Hematopoietic multipotent progenitor cell treated with erythropoietin and hydrocortisone succinate and interleukin-3 and kit ligand, for 17 days (in vitro differentiated cells): ENCODE results near the gene ACTN1.

ENCODE experiments used
- DNase-seq: peaks from one replicate; pipeline ENCODE4 v3.0.0-alpha.2; 2015; ENCODE audit warnings: low spot score

Gene ACTN1

GRCh38 chr14:68969278-68970033 lies 9.6 kb downstream of the ACTN1 start:
- no peak for DNase-seq

DNA sequence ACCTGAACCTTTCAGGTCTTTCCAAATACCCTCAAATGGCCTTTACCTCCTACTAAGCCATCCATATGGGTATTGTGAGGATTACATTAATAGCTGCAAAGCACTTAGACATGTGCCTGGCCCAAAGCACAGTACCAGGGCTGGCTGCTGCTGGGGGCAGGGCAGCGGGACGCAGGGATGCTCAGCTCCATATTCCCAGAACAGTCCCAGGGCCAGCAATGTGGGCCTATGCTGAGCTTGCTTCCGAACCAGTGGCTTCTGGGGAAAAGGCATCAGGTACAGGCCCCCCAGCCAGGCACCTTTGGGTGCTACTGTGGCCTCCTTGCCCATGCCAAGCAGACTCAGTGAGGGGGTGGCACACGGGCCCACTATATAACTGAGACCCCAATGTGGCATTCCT lies 10.4 kb downstream of the ACTN1 start:
- DNase-seq = no peak

DNA sequence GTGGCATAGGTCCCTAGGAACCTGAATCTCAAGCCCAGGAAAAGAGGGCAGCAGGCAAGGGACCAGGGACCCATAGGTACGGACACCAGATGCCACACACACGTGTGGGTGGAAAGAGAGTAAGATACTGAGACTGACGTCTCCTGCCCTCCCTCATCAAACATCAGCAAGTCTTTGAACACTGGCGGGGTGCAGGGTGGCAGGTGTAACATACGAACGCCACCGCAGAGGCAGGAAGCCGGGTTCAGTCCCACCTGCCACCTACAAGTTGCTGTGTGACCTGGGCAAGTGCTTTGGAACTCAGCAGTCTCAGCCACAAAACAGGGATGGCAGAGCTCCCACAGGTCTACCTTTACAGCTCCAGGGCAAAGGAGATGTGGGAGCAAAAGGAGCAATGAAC lies 11.1 kb downstream of the ACTN1 start:
- no peak for DNase-seq

DNA sequence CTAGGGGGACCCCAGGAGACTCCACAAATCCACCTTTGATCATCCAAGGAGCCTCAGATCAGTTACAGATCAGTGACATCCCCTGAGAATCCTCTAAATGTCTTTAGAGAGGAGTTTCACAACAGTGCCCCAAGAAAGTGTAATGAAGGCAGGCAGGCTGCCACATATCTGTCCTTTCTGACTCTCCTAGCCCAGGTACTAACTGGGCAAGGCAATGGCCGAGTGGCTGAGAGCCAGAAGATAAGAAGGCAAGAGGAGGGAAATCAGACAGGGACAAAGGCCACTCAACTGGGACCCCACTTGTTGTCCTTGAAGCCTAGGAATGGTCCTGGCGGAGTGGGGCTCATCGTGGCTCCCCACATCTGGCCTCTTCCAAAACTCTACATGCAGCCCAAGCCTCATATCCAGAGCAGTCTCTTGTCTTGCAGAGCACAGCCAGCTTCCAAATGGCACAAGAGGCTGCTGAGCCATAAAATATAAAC lies 11.6 kb downstream of the ACTN1 start:
- DNase-seq = no peak

DNA sequence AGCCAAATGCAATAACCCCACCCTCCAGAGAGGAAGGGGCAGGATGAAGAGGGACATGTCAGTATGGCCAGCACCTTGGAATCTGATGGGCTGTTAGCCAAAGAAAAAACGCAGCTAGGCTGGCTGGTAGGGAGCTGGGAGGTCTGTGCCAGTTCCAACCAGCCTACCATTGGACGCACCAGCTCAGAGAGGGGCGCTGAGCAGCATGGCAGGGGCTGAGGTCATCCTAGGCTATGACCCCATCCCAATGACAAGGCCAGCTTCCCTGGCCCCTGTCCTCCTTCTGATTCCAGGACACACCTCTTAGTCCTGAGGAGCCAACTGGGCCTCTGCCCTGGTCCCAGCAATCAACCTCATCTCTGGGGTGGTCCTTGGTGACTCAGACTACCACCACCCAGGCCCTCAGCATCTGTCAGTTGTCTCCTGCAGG lies 12.2 kb downstream of the ACTN1 start:
- no peak for DNase-seq

DNA sequence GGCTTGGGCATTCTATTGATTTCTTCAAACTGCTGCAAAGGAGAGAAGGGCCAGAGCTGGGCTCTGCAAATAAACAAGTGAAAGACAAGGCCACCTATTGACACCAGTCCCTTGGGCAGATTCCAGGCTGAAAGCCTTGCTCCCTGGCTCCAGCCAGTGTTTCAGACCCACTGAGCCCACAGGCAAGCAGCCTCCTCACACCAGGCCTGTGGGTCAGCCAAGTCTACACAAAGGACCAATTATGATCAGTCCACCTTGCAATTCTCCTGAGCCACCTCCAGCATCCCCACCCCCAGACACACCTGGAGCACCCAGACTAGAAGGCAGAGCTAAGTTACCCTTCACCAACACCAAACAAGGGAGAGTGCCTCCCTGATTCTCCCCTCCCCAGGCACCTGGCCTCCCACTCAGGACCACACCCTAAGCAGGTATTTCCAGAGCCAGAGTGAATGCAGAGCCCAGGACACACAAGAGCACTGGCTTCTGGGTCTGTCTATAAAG lies 13.8 kb downstream of the ACTN1 start:
- no peak for DNase-seq

GRCh38 chr14:68964300-68965093 lies 14.6 kb downstream of the ACTN1 start:
- DNase-seq = no peak

GRCh38 chr14:68962681-68963080 lies 16.4 kb downstream of the ACTN1 start:
- no peak for DNase-seq

DNA sequence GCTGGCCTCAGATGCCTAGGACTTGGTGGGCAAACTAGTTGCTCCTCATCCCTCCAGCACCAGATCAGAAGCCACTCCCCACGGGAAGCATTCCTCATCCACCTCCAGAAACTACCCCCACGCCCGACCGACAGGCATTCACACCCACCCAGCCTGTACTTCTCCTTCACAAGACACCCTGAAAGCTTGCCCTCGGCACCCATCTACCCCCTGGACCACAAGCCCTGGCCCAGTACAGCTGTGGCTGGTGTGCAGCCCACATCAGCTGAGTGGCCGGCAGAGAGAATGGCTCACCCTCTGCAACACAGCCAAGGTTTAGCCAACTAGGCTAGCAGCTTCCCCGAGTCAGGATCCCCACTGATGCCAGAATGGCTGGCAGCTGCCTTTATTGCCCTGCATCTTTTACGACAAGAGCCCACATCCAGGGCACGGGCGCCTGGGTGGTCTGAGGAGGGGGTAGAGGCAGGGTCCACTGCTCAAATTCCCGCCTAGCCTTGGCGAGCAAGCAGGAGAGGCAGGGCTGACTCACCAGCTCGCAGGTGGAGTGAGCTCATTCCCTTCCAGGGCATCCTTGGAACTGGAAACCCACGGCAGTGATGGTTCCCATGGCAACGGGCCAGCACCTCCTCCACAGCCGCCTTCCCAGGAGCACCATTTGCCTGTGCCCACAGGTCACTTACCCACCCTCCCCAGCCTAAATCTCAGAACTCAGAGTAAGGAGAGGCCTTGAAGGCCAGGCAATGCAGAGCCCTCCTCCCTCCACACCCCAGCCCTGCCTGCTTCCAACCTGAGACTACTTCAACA lies 17.1 kb downstream of the ACTN1 start:
- no peak for DNase-seq

GRCh38 chr14:68961361-68961760 lies 17.7 kb downstream of the ACTN1 start:
- DNase-seq = no peak

GRCh38 chr14:68960123-68960522 lies 19.0 kb downstream of the ACTN1 start:
- DNase-seq = no peak

DNA sequence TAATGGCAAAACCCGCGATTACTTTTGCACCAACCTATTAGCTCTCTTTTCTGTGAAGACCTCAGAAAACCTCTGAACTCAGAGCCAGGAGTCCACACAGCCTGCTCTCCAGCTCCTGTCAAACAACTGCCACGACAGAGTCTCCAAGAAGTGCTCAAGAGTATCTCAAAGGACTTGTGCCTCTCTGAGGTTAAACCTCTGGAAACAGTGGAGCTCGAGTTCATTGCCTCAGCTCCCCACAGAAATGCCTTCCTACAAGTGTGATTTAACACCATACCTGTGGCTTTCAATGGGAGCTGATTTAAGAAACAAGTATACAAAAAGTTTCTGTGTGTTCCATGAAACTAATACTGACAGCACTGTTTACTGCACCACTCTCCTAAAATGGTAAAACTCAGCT lies 20.1 kb downstream of the ACTN1 start:
- DNase-seq = no peak

DNA sequence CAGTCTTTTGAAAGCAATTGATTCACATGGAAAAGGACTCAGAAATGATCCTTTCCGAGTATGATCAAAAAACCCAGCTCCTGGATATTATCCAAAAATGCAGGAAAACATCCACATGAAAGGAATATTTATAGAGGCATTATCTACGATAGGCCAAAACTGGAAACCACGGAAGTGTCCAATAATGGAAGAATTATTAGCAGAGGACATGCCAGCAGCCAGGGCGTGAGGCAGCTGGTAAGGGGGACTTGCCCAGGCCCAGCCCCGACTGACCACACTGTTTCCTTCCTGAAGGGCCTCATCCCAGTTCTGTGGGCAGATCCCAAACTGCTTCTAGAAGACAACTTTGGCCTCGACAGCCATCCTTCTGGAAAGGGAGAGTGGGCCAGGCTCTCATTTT lies 20.5 kb downstream of the ACTN1 start:
- DNase-seq = no peak

DNA sequence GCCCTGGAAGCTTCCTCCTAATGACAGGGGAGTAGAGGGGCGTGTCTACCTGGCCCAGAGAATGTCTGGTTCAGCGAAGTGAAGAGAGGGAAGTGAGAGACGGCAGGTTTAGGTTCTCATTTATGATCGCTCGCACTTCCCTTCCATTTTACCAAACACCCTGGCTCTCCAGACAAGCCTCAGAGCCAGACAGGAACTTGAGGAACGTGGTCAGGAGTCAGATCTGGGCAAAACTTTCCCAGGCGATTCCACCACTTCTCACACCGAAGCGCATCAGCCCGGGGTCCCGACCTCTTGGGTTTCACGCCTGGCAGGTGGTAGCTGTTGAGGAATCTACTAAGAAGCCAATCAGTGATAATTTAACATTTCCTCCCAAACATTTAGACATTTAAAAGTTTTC lies 21.3 kb downstream of the ACTN1 start:
- DNase-seq = no peak

DNA sequence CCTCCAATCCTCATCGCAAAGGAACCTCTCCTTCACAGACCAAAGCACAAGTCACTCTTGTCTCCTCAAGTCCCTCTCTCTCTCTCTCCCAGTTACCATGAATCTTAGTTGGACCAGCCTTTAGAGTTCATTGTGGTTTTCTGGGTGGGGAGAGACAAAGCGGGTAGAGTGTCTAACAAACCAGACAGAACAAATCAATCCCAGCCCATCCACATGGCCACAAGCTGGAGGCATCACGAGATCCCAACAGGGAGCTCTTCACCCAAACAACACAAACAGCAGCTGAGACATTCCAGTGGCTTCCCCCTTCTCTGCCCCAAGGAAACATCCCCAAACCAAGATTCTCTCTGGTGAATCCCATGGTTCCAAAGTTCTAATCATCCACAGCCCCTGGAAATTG lies 22.4 kb downstream of the ACTN1 start:
- DNase-seq = no peak

- DNase-seq = no peak
Observed at GRCh38 chr14:68955851-68956179, 23.3 kb downstream of the ACTN1 start.

DNA sequence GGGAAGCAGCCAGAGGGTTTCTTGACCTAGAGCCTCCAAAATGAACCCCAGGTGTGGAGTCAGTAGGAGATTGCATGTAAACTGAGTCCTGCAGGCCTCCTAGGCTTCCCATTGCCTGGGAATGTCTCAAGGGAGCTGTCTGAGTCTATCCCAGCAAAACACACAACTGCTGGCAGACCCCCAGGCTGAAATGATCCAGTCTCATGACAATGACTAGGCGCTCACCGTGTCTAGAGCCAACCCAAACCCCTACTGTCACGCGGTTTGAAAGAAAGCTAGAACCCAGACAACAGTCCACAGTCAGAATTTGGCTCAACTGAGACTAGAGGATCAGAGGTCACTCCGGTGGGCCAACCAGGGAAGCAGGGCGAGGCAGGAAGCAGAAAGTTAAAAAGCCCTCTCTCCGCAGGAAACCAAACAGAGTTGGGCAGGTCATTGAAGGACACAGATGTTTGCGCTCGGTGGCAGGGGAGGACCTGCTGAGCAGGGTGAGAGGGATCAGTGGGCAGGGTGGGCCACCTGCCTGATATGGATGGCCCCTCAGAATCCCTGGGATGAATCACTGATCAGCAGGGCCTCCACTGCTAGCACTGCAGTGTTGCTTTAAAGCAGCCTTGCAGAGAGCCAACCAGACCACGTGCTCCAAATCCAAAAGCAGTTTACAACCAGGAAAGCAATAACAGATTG lies 23.8 kb downstream of the ACTN1 start:
- no peak for DNase-seq

GRCh38 chr14:68953196-68953555 lies 25.9 kb downstream of the ACTN1 start:
- DNase-seq = no peak

DNA sequence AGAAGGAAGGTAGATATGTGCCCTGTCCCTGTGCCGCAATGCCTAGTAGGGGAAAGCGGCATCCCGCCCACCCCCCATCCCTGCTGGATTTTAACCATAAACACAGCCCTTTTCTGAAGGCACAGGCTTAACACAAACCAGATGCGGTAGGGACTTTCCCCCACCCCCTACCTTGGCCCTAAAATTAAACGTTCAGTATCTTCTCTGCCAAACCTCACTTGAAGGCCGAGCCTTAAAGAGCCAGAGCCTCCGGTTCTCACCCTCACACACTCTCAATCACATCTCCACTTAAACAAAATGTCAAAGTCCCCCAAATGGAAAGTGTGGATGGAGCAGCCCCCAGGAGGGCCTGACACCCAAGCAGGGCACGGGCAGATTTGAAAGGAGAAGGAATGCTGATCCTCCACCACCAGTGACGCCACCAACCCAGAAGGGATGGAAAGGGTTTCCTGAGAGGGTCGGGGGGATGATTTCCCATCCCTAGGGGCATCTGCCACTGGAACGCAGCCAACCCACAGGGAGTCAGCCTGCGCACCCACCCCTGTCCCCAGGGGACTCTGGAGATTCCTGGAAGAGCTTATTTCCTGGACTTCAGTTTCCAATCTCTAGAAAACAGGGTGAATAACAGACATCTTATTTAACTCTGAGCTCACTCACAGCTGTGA lies 26.4 kb downstream of the ACTN1 start:
- DNase-seq = no peak

GRCh38 chr14:68951800-68952530 lies 27.1 kb downstream of the ACTN1 start:
- DNase-seq = no peak
